ENCODE data around the gene FGA. TPM values are rescaled to one million over a fixed set of nuclear protein-coding genes. Genes with fewer than 3 reads are reported as not detected.
"Not testable (repeated sequence)": the region's sequence is repeated elsewhere in the genome, so short reads cannot be mapped to it uniquely, and the experiment has no call there.

FGA gene
- total and polyA plus RNA-seq, 9 donors: 0.49 to 9.4 (median 2.3) TPM; not detected in 5

- Histone ChIP-seq H3K9me3 (replicated peaks; ENCODE audit: control insufficient read depth, low read depth, low read length) (no peaks in the 10 kb centered on the region), H3K4me1 (ENCODE audit: control insufficient read depth, insufficient read depth, low read length) (no peaks in the 10 kb centered on the region), H3K4me3 (ENCODE audit: low read length) (no peak overlapping the region), H3K27ac (ENCODE audit: low read length) (no peak overlapping the region), H3K36me3 (ENCODE audit: control insufficient read depth, insufficient read depth, low read length) (no peaks in the 10 kb centered on the region), H3K27me3 (ENCODE audit: control insufficient read depth, insufficient read depth, low read length) (no peaks in the 10 kb centered on the region)
- no peak for DNase-seq
- WGBS (ENCODE audit: insufficient coverage): no CpG with 5 or more reads among the region's 3 CpGs
Measured at GRCh38 chr4:154608361-154609252, 18.1 kb upstream of the FGA start.

GRCh38 chr4:154606728-154607723 lies 16.5 kb upstream of the FGA start:
- WGBS (ENCODE audit: insufficient coverage): 77% methylated on average over 3 of the region's 6 CpGs
- no peak for DNase-seq
- Histone ChIP-seq H3K4me1 (ENCODE audit: control insufficient read depth, insufficient read depth, low read length) (no peaks in the 10 kb centered on the region), H3K4me3 (ENCODE audit: low read length) (no peak overlapping the region), H3K36me3 (ENCODE audit: control insufficient read depth, insufficient read depth, low read length) (no peaks in the 10 kb centered on the region), H3K27me3 (ENCODE audit: control insufficient read depth, insufficient read depth, low read length) (no peaks in the 10 kb centered on the region), H3K9me3 (replicated peaks; ENCODE audit: control insufficient read depth, low read depth, low read length) (no peaks in the 10 kb centered on the region), H3K27ac (ENCODE audit: low read length) (no peak overlapping the region)

GRCh38 chr4:154604696-154605200 lies 14.2 kb upstream of the FGA start:
- DNase-seq: no peak

GRCh38 chr4:154603033-154603943 lies 12.7 kb upstream of the FGA start:
- WGBS (ENCODE audit: insufficient coverage): 100% methylated on average over 1 of the region's 6 CpGs
- no peaks in the 10 kb centered on the region for H3K36me3 ChIP-seq (ENCODE audit: control insufficient read depth, insufficient read depth, low read length)
- no peaks in the 10 kb centered on the region for H3K27me3 ChIP-seq (ENCODE audit: control insufficient read depth, insufficient read depth, low read length)
- no peak overlapping the region for H3K4me3 ChIP-seq (ENCODE audit: low read length)
- H3K4me1 ChIP-seq (ENCODE audit: control insufficient read depth, insufficient read depth, low read length): no peaks in the 10 kb centered on the region
- no peak for DNase-seq
- no peaks in the 10 kb centered on the region for H3K9me3 ChIP-seq (replicated peaks; ENCODE audit: control insufficient read depth, low read depth, low read length)
- no peak overlapping the region for H3K27ac ChIP-seq (ENCODE audit: low read length)

More at GRCh38 chr4:154604696-154605200, 14.2 kb upstream of the FGA start:
- no peaks in the 10 kb centered on the region for H3K36me3 ChIP-seq (ENCODE audit: control insufficient read depth, insufficient read depth, low read length)
- no peak overlapping the region for H3K4me3 ChIP-seq (ENCODE audit: low read length)
- H3K4me1 ChIP-seq (ENCODE audit: control insufficient read depth, insufficient read depth, low read length): no peaks in the 10 kb centered on the region
- H3K27ac ChIP-seq (ENCODE audit: low read length): no peak overlapping the region
- no peaks in the 10 kb centered on the region for H3K27me3 ChIP-seq (ENCODE audit: control insufficient read depth, insufficient read depth, low read length)
- no peaks in the 10 kb centered on the region for H3K9me3 ChIP-seq (replicated peaks; ENCODE audit: control insufficient read depth, low read depth, low read length)
- no CpG with 5 or more reads among the region's 4 CpGs for WGBS (ENCODE audit: insufficient coverage)

GRCh38 chr4:154602404-154603020 lies 12.0 kb upstream of the FGA start:
- Histone ChIP-seq H3K4me1 (ENCODE audit: control insufficient read depth, insufficient read depth, low read length) (no peaks in the 10 kb centered on the region), H3K4me3 (ENCODE audit: low read length) (no peak overlapping the region), H3K9me3 (replicated peaks; ENCODE audit: control insufficient read depth, low read depth, low read length) (no peaks in the 10 kb centered on the region), H3K27ac (ENCODE audit: low read length) (no peak overlapping the region), H3K36me3 (ENCODE audit: control insufficient read depth, insufficient read depth, low read length) (no peaks in the 10 kb centered on the region), H3K27me3 (ENCODE audit: control insufficient read depth, insufficient read depth, low read length) (no peaks in the 10 kb centered on the region)
- 75% methylated on average over 1 of the region's 1 CpG for WGBS (ENCODE audit: insufficient coverage)
- DNase-seq: no peak

GRCh38 chr4:154597798-154598774 lies 7.5 kb upstream of the FGA start:
- WGBS (ENCODE audit: insufficient coverage): 83% methylated on average over 3 of the region's 7 CpGs
- no peaks in the 10 kb centered on the region for H3K27me3 ChIP-seq (ENCODE audit: control insufficient read depth, insufficient read depth, low read length)

GRCh38 chr4:154597281-154597680 lies 6.7 kb upstream of the FGA start:
- DNase-seq; H3K27ac ChIP-seq (ENCODE audit: low read length); H3K27me3 ChIP-seq (ENCODE audit: control insufficient read depth, insufficient read depth, low read length); H3K36me3 ChIP-seq (ENCODE audit: control insufficient read depth, insufficient read depth, low read length); H3K4me1 ChIP-seq (ENCODE audit: control insufficient read depth, insufficient read depth, low read length); H3K4me3 ChIP-seq (ENCODE audit: low read length); H3K9me3 ChIP-seq (replicated peaks; ENCODE audit: control insufficient read depth, low read depth, low read length): not testable (repeated sequence)
- 81% methylated on average over 9 of the region's 11 CpGs for WGBS (ENCODE audit: insufficient coverage)

More at GRCh38 chr4:154597798-154598774, 7.5 kb upstream of the FGA start:
- no peaks in the 10 kb centered on the region for H3K4me1 ChIP-seq (ENCODE audit: control insufficient read depth, insufficient read depth, low read length)
- no peak for DNase-seq
- no peak overlapping the region for H3K4me3 ChIP-seq (ENCODE audit: low read length)
- no peaks in the 10 kb centered on the region for H3K9me3 ChIP-seq (replicated peaks; ENCODE audit: control insufficient read depth, low read depth, low read length)
- no peaks in the 10 kb centered on the region for H3K36me3 ChIP-seq (ENCODE audit: control insufficient read depth, insufficient read depth, low read length)
- H3K27ac ChIP-seq (ENCODE audit: low read length): no peak overlapping the region

GRCh38 chr4:154595807-154596206 lies 5.3 kb upstream of the FGA start:
- Histone ChIP-seq H3K4me1 (ENCODE audit: control insufficient read depth, insufficient read depth, low read length) (no peaks in the 10 kb centered on the region), H3K27me3 (ENCODE audit: control insufficient read depth, insufficient read depth, low read length) (no peaks in the 10 kb centered on the region), H3K4me3 (ENCODE audit: low read length) (no peak overlapping the region), H3K36me3 (ENCODE audit: control insufficient read depth, insufficient read depth, low read length) (no peaks in the 10 kb centered on the region), H3K27ac (ENCODE audit: low read length) (no peak overlapping the region), H3K9me3 (replicated peaks; ENCODE audit: control insufficient read depth, low read depth, low read length) (no peaks in the 10 kb centered on the region)
- DNase-seq: no peak
